Measurements from ENCODE around the gene ABHD17B.

DNA sequence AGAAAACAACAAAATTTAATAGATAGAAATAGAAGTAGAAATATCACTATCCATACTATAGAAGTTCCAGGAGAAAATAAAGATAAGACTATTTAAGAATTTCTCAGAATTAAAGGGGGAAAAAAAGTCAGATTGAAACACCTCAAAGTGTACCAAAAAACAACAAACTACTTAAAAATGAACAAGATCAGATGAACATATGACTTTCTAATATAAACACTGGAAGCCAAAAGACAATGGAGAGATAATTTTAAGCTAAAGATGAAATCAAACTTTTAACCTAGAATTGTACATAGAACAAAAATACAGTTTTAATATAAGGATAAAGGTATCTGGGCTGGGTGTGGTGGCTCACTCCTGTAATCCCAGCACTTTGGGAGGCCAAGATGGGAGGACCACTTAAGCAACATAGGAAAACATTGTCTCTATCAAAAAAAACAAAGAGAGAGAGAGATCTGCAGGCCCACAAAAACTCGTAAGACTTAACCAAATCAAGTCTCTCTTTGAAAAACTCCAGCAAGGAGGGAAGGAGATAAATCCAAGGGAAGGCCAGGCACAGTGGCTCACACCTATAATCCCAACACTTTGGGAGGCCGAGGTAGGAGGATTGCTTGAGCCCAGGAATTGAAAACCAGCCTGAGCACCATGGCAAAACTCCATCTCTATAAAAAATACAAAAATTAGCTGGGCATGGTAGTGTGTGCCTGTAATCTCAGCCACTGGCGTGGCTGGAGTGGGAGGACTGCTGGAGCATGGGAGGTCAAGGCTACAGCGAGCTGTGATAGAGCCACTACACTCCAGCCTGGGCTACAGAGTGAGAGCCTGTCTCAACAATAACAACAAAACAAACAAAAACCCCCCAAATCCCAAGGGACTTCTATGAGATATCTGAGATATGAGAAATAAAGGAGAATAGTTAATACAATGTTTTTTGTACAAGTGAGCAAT lies 32.4 kb downstream of the ABHD17B start:
- no peak for TF ChIP-seq POLR2A (IDR thresholded peaks at IDR 0.05)
- TF ChIP-seq, protein P1, sequence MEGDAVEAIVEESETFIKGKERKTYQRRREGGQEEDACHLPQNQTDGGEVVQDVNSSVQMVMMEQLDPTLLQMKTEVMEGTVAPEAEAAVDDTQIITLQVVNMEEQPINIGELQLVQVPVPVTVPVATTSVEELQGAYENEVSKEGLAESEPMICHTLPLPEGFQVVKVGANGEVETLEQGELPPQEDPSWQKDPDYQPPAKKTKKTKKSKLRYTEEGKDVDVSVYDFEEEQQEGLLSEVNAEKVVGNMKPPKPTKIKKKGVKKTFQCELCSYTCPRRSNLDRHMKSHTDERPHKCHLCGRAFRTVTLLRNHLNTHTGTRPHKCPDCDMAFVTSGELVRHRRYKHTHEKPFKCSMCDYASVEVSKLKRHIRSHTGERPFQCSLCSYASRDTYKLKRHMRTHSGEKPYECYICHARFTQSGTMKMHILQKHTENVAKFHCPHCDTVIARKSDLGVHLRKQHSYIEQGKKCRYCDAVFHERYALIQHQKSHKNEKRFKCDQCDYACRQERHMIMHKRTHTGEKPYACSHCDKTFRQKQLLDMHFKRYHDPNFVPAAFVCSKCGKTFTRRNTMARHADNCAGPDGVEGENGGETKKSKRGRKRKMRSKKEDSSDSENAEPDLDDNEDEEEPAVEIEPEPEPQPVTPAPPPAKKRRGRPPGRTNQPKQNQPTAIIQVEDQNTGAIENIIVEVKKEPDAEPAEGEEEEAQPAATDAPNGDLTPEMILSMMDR (IDR thresholded peaks at IDR 0.05) = no peak
